SU-DHL-6 (cell line): ENCODE data around the gene HERC5.

Experiments
- EZH2phosphoT487 ChIP-seq: fragments of 200-600 bp; sonication (generic), shearing (Covaris generic); conservative IDR thresholded peaks from 2 replicates; pipeline ENCODE4 v1.6.1; 2018; ENCODE audit warnings: mild to moderate bottlenecking, antibody characterized with exemption, low read length, moderate library complexity, mixed read lengths
- TF ChIP-seq, protein P1 (sequence below): fragments of 200-600 bp; sonication (generic); IDR thresholded peaks from one replicate; pipeline ENCODE4 v1.5.1; 2017; ENCODE audit warnings: antibody characterized with exemption, mild to moderate bottlenecking, low read length, moderate library complexity; ENCODE audit not compliant: insufficient read depth, poor library complexity, severe bottlenecking

GRCh38 chr4:88481537-88481936 lies 24.6 kb downstream of the HERC5 start:
- TF ChIP-seq, protein P1, sequence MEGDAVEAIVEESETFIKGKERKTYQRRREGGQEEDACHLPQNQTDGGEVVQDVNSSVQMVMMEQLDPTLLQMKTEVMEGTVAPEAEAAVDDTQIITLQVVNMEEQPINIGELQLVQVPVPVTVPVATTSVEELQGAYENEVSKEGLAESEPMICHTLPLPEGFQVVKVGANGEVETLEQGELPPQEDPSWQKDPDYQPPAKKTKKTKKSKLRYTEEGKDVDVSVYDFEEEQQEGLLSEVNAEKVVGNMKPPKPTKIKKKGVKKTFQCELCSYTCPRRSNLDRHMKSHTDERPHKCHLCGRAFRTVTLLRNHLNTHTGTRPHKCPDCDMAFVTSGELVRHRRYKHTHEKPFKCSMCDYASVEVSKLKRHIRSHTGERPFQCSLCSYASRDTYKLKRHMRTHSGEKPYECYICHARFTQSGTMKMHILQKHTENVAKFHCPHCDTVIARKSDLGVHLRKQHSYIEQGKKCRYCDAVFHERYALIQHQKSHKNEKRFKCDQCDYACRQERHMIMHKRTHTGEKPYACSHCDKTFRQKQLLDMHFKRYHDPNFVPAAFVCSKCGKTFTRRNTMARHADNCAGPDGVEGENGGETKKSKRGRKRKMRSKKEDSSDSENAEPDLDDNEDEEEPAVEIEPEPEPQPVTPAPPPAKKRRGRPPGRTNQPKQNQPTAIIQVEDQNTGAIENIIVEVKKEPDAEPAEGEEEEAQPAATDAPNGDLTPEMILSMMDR = no peak
- no peak for TF ChIP-seq EZH2phosphoT487
